H1 (cell line): ENCODE results near the gene PSG5. TPM values are rescaled to one million over a fixed set of nuclear protein-coding genes. Genes with fewer than 3 reads are reported as not detected.
"Not testable (repeated sequence)": the region's sequence is repeated elsewhere in the genome, so short reads cannot be mapped to it uniquely, and the experiment has no call there.

Experiments used
- CTCF ChIA-PET: fragments of 300-600 bp; sonication (Branson Sonifier 250); formaldehyde crosslinking; loops from one replicate; lab custom pipeline; 2021; ENCODE audit not compliant: partially characterized antibody; lab: Charles Lee
- POLR2A ChIA-PET: fragments of 300-600 bp; sonication (Branson Sonifier 250); formaldehyde crosslinking; loops from one replicate; lab custom pipeline; 2021; ENCODE audit warnings: inconsistent platforms; ENCODE audit not compliant: partially characterized antibody; lab: Charles Lee
- DNase-seq, 2 experiments: peaks; one replicate each; pipeline versions ENCODE4 v3.0.0 to v3.0.0-alpha.2; 2010 to 2022; ENCODE audit warnings: low spot score in 2 of 2, low read depth in 1 of 2, mixed read lengths in 1 of 2
- FAIRE-seq: peaks from 2 replicates; lab custom pipeline; 2011; peaks lifted over from hg19 to GRCh38; lab: Jason Lieb, UNC
- H2AFZ ChIP-seq: 2 replicates; pipeline ENCODE4 v1.8.1; 2012; ENCODE audit warnings: low read length, inconsistent platforms
- H2AK5ac ChIP-seq: 2 replicates; pipeline ENCODE4 v1.6.1; 2013; ENCODE audit warnings: low read depth, low read length
- H2BK120ac ChIP-seq: replicated peaks from 2 replicates; pipeline ENCODE3; 2013; ENCODE audit warnings: low read depth, low read length, inconsistent platforms
- H2BK12ac ChIP-seq: 2 replicates; pipeline ENCODE4 v1.6.1; 2013; ENCODE audit warnings: low read depth, low read length
- H2BK15ac ChIP-seq: 2 replicates; pipeline ENCODE4 v1.6.1; 2013; ENCODE audit warnings: low read length
- H2BK20ac ChIP-seq: 2 replicates; pipeline ENCODE4 v1.6.1; 2013; ENCODE audit warnings: low read length
- H2BK5ac ChIP-seq: 2 replicates; pipeline ENCODE4 v1.6.1; 2013; ENCODE audit warnings: low read depth, low read length
- H3K14ac ChIP-seq: 2 replicates; pipeline ENCODE4 v1.6.1; 2013; ENCODE audit warnings: inconsistent platforms; ENCODE audit not compliant: insufficient read length
- H3K18ac ChIP-seq: 2 replicates; pipeline ENCODE4 v1.6.1; 2013; ENCODE audit warnings: low read length; ENCODE audit errors: extremely low read depth
- H3K23ac ChIP-seq: 2 replicates; pipeline ENCODE4 v1.6.1; 2013; ENCODE audit warnings: inconsistent platforms; ENCODE audit not compliant: insufficient read length
- H3K23me2 ChIP-seq: 2 replicates; pipeline ENCODE4 v1.6.1; 2013; ENCODE audit warnings: low read depth, low read length
- H3K27ac ChIP-seq: 2 replicates; pipeline ENCODE4 v1.6.1; 2011; ENCODE audit warnings: low read depth, low read length, inconsistent platforms
- H3K27me3 ChIP-seq, 4 experiments: replicated peaks in 1 of 4; 1 replicate in 1 of 4; 2 replicates in 3 of 4; pipeline versions ENCODE4 v1.6.1 to v1.8.1; 2011 to 2013; ENCODE audit warnings: low read length in 3 of 4, mild to moderate bottlenecking in 3 of 4, inconsistent platforms in 2 of 4, mixed read lengths in 2 of 4, moderate library complexity in 1 of 4; ENCODE audit not compliant: control insufficient read depth in 3 of 4, insufficient read depth in 3 of 4; ENCODE audit errors: extremely low read depth in 1 of 4
- H3K36me3 ChIP-seq, 4 experiments: 2 replicates each; pipeline versions ENCODE4 v1.6.1 to v1.8.1; 2011 to 2013; ENCODE audit warnings: mild to moderate bottlenecking in 4 of 4, low read length in 3 of 4, moderate library complexity in 2 of 4, control low read depth in 1 of 4, inconsistent platforms in 1 of 4; ENCODE audit not compliant: insufficient read depth in 4 of 4, control insufficient read depth in 2 of 4
- H3K4ac ChIP-seq: replicated peaks from 2 replicates; pipeline ENCODE3; 2013; ENCODE audit warnings: low read length, low read depth, mixed read lengths, inconsistent platforms; ENCODE audit not compliant: insufficient read length
- H3K4me1 ChIP-seq, 4 experiments: replicated peaks in 1 of 4; 1 replicate in 1 of 4; 2 replicates in 3 of 4; pipeline versions ENCODE4 v1.6.1 to v1.8.1; 2011 to 2013; ENCODE audit warnings: low read length in 3 of 4, inconsistent platforms in 2 of 4, mixed read lengths in 1 of 4; ENCODE audit not compliant: insufficient read depth in 4 of 4, control insufficient read depth in 3 of 4
- H3K4me2 ChIP-seq, 2 experiments: 2 replicates each; pipeline versions ENCODE4 v1.6.1 to v1.8.1; 2011 to 2013; ENCODE audit warnings: low read depth in 2 of 2, low read length in 2 of 2, control low read depth in 1 of 2, inconsistent platforms in 1 of 2, mild to moderate bottlenecking in 1 of 2; ENCODE audit not compliant: insufficient read depth in 1 of 2
- H3K4me3 ChIP-seq, 4 experiments: fragments of 200-600, 300-600 bp in 1 of 4; sonication (generic), shearing (Covaris generic), sonication (Bioruptor Twin) in 1 of 4; 2 replicates each; pipeline versions ENCODE4 v1.5.1 to v1.8.1; 2011 to 2016; ENCODE audit warnings: low read length in 4 of 4, low read depth in 3 of 4, control low read depth in 2 of 4, inconsistent platforms in 2 of 4, mild to moderate bottlenecking in 2 of 4, mixed read lengths in 1 of 4, moderate library complexity in 1 of 4; ENCODE audit not compliant: insufficient read depth in 2 of 4; ENCODE audit errors: extremely low read depth in 1 of 4
- H3K56ac ChIP-seq: replicated peaks from 2 replicates; pipeline ENCODE3; 2013; ENCODE audit warnings: low read depth, mild to moderate bottlenecking, mixed read lengths, low read length, inconsistent platforms; ENCODE audit not compliant: insufficient read length
- H3K79me1 ChIP-seq: 2 replicates; pipeline ENCODE4 v1.6.1; 2013; ENCODE audit warnings: low read depth, low read length, control low read depth
- H3K79me2 ChIP-seq, 2 experiments: 2 replicates each; pipeline versions ENCODE4 v1.6.1 to v1.8.1; 2012 to 2013; ENCODE audit warnings: low read length in 2 of 2, mild to moderate bottlenecking in 2 of 2, inconsistent platforms in 1 of 2; ENCODE audit not compliant: insufficient read depth in 2 of 2, control insufficient read depth in 1 of 2
- H3K9ac ChIP-seq, 4 experiments: replicated peaks in 1 of 4; 1 replicate in 1 of 4; 2 replicates in 3 of 4; pipeline versions ENCODE4 v1.6.1 to v1.8.1; 2011 to 2013; ENCODE audit warnings: low read depth in 3 of 4, low read length in 3 of 4, control low read depth in 2 of 4, mild to moderate bottlenecking in 2 of 4, moderate library complexity in 2 of 4, inconsistent platforms in 1 of 4; ENCODE audit errors: extremely low read depth in 1 of 4
- H3K9me3 ChIP-seq, 2 experiments: 2 replicates each; pipeline versions ENCODE4 v1.6.1 to v1.8.1; 2012 to 2013; ENCODE audit warnings: mild to moderate bottlenecking in 2 of 2, moderate library complexity in 2 of 2, control low read depth in 1 of 2, inconsistent platforms in 1 of 2, low read depth in 1 of 2, low read length in 1 of 2, mixed read lengths in 1 of 2; ENCODE audit not compliant: insufficient read depth in 2 of 2
- H4K20me1 ChIP-seq, 2 experiments: replicated peaks in 1 of 2; 2 replicates each; pipeline versions ENCODE3 to v1.8.1; 2011 to 2013; ENCODE audit warnings: inconsistent platforms in 2 of 2, low read length in 2 of 2, mild to moderate bottlenecking in 1 of 2; ENCODE audit not compliant: insufficient read depth in 2 of 2, control insufficient read depth in 1 of 2
- H4K5ac ChIP-seq: 2 replicates; pipeline ENCODE4 v1.6.1; 2013; ENCODE audit warnings: low read length, low read depth, mixed read lengths, inconsistent platforms; ENCODE audit not compliant: insufficient read length
- H4K8ac ChIP-seq: 2 replicates; pipeline ENCODE4 v1.8.0; 2013; ENCODE audit warnings: mild to moderate bottlenecking, moderate library complexity, low read length, inconsistent platforms; ENCODE audit not compliant: insufficient read depth; ENCODE audit errors: extremely low read depth
- H4K91ac ChIP-seq: replicated peaks from 2 replicates; pipeline ENCODE3; 2013; ENCODE audit warnings: low read length, mixed read lengths, inconsistent platforms; ENCODE audit not compliant: insufficient read length
- NANOG ChIP-seq: IDR thresholded peaks from 2 replicates; pipeline ENCODE4 v1.6.1; 2011; ENCODE audit warnings: low read length, low read depth, mild to moderate bottlenecking, inconsistent platforms; ENCODE audit not compliant: insufficient read depth, poor library complexity, severe bottlenecking
- WGBS, 2 experiments: shearing (Covaris generic) in 1 of 2; methylation state at CpG; one replicate each; pipeline versions ENCODE4 v1.1.6 to v1.1.7; 2013 to 2015; ENCODE audit warnings: low lambda C conversion rate in 2 of 2, mixed read lengths in 2 of 2, inconsistent platforms in 1 of 2, low coverage in 1 of 2, missing lambda C conversion rate in 1 of 2; ENCODE audit not compliant: insufficient replicate concordance in 2 of 2, insufficient coverage in 1 of 2, insufficient read length in 1 of 2; ENCODE audit errors: extremely low coverage in 1 of 2, missing lambda C conversion rate in 1 of 2; 5-methylcytosine and 5-hydroxymethylcytosine counted together
- polyA plus RNA-seq, 7 experiments: library from polyadenylated mRNA; depleted of rRNA in 3 of 7; stranded (reverse) in 5 of 7; unstranded in 2 of 7; fragments of >200 nt in 5 of 7; fragments of 200-250 nt in 2 of 7; gene quantifications; 1 replicate in 5 of 7; 2 replicates in 1 of 7; 4 replicates in 1 of 7; pipeline versions ENCODE4 v1.2.1 to v1.2.3, GENCODE V29; 2011 to 2013; ENCODE audit warnings: missing spikeins in 2 of 7, mixed read lengths in 2 of 7
- total RNA-seq: library from RNA; stranded (reverse); fragmentation: NEBNext Ultra II Directional; extraction: Animal tissue kit (Norgen Biotek cat#: 25700); gene quantifications from 2 replicates; pipeline ENCODE4 v1.2.1, GENCODE V29; 2021

The PSG5 gene
- total and polyA plus RNA-seq, 2 of the 8 experiments (the other 6 are each of a cell fraction or from before 2014, with no cell fraction given) = not detected

GRCh38 chr19:43224855-43225253, 38.5 kb upstream of the PSG5 start (continued):
- no peak for TF ChIP-seq NANOG

- POLR2A ChIA-PET, H2BK12ac ChIP-seq, H2BK15ac ChIP-seq, FAIRE-seq, H4K8ac ChIP-seq, H4K5ac ChIP-seq, H2AK5ac ChIP-seq, H3K27me3 ChIP-seq, CTCF ChIA-PET, H3K79me1 ChIP-seq, H4K91ac ChIP-seq, H3K14ac ChIP-seq, H3K4me1 ChIP-seq, H3K9ac ChIP-seq, H2AFZ ChIP-seq, H3K79me2 ChIP-seq, H3K4me3 ChIP-seq, H3K4me2 ChIP-seq, DNase-seq, H3K27ac ChIP-seq, H4K20me1 ChIP-seq, H3K23me2 ChIP-seq, H3K4ac ChIP-seq, H3K36me3 ChIP-seq, H2BK20ac ChIP-seq, H2BK120ac ChIP-seq, H3K18ac ChIP-seq, H3K23ac ChIP-seq, H2BK5ac ChIP-seq, H3K56ac ChIP-seq: not testable (repeated sequence)
- WGBS, 2 experiments = 76% methylated on average over 5 of the region's 5 CpGs; no CpG with 5 or more reads in 1 of the 2 experiments
- H3K9me3 ChIP-seq = peaks cover 18 to 56% of the 10 kb centered on the region in 2 experiments; a peak in 3 of 4 replicates
These were observed 38.0 kb upstream of the PSG5 start for GRCh38 chr19:43224201-43224854.
